Fibroblast of villous mesenchyme (primary cell): Measurements from ENCODE around the gene MAP3K5. TPM values are rescaled to one million over a fixed set of nuclear protein-coding genes. Genes with fewer than 3 reads are reported as not detected.

Source experiments
- DNase-seq: peaks from one replicate; pipeline ENCODE4 v3.0.0-alpha.2; 2010; ENCODE audit warnings: low read depth
- H3K4me3 ChIP-seq: 2 replicates; pipeline ENCODE4 v1.5.1; 2011; ENCODE audit warnings: low read depth, mild to moderate bottlenecking, low read length
- total RNA-seq: library from RNA; depleted of rRNA; stranded (reverse); fragments of >200 nt; gene quantifications from 2 replicates; pipeline ENCODE4 v1.2.3, GENCODE V29; 2012
- TF ChIP-seq, protein P1 (sequence below): IDR thresholded peaks from 2 replicates; pipeline ENCODE4 v1.5.1; 2012; ENCODE audit warnings: low read depth, mild to moderate bottlenecking, low read length; ENCODE audit not compliant: insufficient read depth

Gene MAP3K5
- total RNA-seq, 1 donor, result 84.6 TPM

DNA sequence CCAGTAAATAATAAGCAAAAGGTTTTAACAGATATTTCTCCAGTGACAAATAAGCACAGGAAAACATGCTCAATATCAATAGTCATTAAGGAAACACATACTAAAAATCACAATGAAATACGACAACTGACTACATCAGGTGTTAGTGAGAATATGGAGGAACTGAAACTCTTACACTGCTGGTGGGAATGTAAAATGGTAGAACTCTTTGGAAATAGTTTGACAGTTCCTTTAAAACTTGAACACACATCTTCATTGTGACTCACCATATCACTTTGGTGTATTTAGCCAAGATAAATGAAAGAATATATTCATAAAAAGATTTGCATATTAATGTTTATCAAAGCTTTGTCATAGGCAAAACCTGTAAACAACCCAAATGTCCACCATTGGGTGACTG is 11.3 kb upstream of the MAP3K5 start:
- H3K4me3 ChIP-seq, result no peak overlapping the region
- TF ChIP-seq, protein P1, sequence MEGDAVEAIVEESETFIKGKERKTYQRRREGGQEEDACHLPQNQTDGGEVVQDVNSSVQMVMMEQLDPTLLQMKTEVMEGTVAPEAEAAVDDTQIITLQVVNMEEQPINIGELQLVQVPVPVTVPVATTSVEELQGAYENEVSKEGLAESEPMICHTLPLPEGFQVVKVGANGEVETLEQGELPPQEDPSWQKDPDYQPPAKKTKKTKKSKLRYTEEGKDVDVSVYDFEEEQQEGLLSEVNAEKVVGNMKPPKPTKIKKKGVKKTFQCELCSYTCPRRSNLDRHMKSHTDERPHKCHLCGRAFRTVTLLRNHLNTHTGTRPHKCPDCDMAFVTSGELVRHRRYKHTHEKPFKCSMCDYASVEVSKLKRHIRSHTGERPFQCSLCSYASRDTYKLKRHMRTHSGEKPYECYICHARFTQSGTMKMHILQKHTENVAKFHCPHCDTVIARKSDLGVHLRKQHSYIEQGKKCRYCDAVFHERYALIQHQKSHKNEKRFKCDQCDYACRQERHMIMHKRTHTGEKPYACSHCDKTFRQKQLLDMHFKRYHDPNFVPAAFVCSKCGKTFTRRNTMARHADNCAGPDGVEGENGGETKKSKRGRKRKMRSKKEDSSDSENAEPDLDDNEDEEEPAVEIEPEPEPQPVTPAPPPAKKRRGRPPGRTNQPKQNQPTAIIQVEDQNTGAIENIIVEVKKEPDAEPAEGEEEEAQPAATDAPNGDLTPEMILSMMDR, result no peak
- no peak for DNase-seq

DNA sequence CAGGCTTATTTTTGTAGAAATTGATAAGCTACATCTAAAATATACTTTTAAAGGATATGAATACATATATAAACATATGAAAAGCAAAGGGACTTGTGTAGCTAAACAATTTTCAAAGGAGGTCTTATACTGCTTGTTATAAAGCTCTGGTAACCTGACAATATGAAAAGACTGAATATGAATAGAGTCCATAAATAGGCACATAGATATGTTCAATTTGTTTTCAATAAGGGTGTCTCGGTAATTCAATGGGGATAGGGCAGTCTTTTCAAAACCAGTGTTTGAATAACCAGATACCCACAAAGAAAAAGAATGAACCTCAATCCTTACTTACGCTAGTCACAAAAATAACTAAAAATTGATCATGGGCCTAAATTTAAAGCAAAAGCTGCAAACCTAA is 9.3 kb upstream of the MAP3K5 start:
- TF ChIP-seq, protein P1, result no peak
- H3K4me3 ChIP-seq, result no peak overlapping the region
- DNase-seq, result no peak

DNA sequence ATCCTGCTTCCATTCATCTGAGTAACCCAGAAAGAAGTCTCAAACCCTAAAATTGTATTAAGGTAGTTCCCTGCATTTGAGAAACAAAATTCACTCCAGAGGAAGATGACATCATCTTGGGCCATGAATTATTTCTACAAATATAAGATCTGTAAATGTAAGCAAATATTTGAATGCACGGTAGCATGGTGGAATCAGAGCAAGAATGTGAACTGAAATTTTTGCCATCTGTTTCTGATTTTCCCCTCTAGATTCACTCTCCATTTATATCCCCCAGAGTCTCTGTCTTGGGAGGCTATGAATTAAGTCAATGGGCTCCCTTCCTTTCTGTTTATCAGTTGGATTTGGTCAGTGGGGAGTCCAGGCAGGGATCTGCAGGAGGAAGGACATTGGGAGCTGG is 5.8 kb upstream of the MAP3K5 start:
- no peak overlapping the region for H3K4me3 ChIP-seq
- DNase-seq, result no peak
- TF ChIP-seq, protein P1, result no peak

DNA sequence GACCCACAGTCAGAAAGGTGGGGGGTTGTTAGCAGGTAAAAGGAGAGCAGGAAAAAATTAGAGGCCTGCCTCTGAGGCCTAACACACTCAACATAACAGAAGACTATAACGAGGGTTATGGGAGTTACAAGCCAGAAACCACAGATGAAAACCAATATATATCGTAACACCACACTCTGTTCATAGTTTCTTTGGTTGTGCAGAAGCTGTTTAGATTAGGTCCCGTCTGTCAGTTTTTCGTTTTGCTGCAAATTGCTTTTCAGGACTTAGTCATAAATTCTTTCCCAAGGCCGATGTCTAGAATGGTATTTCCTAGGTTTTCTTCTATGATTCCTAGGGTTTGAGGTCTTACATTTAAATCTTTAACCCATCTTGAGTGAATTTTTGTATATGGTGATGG is 3.7 kb upstream of the MAP3K5 start:
- no peak for DNase-seq
- TF ChIP-seq, protein P1, result no peak
- H3K4me3 ChIP-seq, result no peak overlapping the region

DNA sequence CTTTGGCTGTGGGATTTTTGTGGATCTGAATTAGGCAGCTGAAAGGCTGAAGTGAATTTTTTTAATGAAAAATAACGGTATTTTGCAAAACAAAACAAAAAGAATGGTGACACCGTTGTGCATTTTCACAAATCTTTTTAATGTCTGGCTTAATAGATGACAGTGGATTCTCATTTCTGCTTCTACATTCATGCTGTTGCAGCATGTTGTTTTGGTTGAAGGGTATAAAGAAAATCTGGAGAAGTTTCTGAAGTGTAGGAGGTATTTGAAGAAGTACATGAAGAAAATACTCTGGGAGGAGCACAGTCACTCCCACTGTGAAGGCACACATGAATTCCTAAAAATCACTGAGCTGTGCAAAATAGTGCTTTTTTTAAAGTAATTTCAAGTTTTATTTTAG is 3.1 kb upstream of the MAP3K5 start:
- DNase-seq, result no peak
- TF ChIP-seq, protein P1, result no peak
- no peak overlapping the region for H3K4me3 ChIP-seq

DNA sequence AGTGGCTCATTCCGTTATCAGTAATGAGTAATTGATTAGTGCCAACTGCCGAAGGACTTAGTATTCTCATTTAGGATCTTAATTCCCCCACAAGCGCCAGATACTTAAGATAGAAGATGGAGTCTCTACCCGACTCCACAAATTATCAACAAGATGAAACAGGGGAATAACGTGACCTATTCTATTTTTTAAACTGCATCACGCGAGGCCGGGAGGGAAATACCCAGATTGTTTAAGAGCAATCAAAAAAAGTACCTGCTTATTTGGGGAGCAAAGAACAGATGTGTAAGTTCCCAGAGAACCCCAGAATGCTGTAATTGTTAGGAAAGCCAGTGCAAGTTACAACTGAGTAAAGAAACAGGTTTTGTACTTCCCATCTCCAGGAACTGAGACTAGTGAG is 1.1 kb upstream of the MAP3K5 start:
- TF ChIP-seq, protein P1, result no peak
- DNase-seq, result no peak
- H3K4me3 ChIP-seq, result peak overlapping the region; percentile 82

DNA sequence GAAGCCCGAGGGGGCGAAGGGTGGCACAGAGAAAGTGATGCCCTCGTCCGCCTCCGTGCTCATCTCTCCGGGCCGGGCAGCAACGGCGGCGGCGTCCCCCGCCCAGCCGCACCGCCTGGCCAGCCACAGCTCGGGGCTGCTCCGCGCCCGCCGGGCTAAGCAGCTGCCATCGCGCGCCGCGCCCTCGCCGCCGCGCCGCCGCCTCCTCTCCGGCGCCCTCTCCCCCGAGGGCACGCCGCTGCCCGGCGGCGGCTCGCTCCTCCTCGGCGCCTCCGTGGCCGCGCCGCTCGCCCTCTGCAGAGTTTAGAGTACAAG is 225 bp downstream of the MAP3K5 start:
- DNase-seq, result no peak
- peak overlapping the region; percentile 82 for H3K4me3 ChIP-seq
- TF ChIP-seq, protein P1, result no peak
